ENCODE measurements around the gene SCAI. TPM values are rescaled to one million over a fixed set of nuclear protein-coding genes. Genes with fewer than 3 reads are reported as not detected.

Gene SCAI
- polyA plus RNA-seq (2013, experiment 1 of 2) = 2.6 TPM
- 2.4 TPM for polyA plus RNA-seq (2013, experiment 2 of 2)

DNA sequence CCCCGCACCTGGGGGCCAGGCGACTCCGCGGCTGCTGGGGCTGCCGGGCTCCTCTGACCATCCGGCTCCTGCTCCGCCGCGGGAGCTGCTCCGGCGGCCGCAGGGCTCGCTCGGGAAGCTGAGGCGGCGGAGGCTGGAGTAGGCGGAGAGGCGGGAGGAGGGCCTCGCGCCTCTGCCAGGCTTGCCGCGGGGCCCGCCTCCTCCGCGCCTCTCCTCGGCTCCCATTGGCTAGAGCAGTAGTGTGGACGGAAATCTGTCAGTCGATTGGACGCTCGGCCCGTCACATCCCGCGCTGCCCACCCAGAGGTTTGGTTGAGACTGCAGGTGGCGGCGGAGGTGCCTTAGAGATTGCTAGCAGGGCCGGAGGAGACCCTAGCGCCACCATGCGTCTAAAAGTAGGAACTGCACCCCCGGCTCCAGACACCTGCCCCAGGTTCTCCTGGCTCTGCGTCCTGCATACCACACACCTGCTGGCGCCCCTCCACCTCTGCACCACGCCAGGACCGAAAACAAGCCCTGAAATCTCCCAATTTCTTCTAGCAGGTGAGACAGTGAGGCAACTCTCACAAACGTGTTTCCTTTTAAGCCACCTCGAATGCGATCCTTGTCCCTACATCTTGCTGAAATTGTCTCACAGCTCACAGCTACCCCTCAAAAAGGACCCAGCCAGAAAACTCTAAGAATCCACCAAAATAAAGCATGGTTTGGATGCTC is at the start of gene SCAI:
SCAI (minus strand) TSS at position 152 of the 714 bp plus-strand sequence; CDS start at position 61, 91 bp downstream.
- Histone ChIP-seq H3K4me2 (ENCODE audit: low read length, poor library complexity, severe bottlenecking) (peak within 1 kb of the TSS; percentile 76), H3K27ac (ENCODE audit: low read length, poor library complexity, severe bottlenecking) (no peak within 1 kb of the TSS), H3K27me3 (ENCODE audit: control insufficient read depth in 1 of 2, insufficient read depth in 1 of 2, low read length in 2 of 2) (no peaks in the 10 kb centered on the region), H3K23ac (ENCODE audit: low read length in 2 of 2) (peak within 1 kb of the TSS in 1 of 2 experiments; percentile 24), H4K8ac (ENCODE audit: low read length) (peak within 1 kb of the TSS; percentile 47), H3K36me3 (ENCODE audit: control insufficient read depth in 1 of 2, insufficient read depth in 2 of 2, low read depth in 1 of 2, low read length in 2 of 2) (peaks cover 3 to 5% of the 10 kb centered on the region in 2 experiments), H3K4me3 (ENCODE audit: insufficient read depth in 1 of 2, low read depth in 1 of 2, low read length in 2 of 2) (peak within 1 kb of the TSS; percentile 80 to 83), H4K91ac (ENCODE audit: low read length) (no peak within 1 kb of the TSS), H2BK12ac (ENCODE audit: low read length in 2 of 2) (no peak within 1 kb of the TSS), H2BK5ac (ENCODE audit: low read depth, low read length, poor library complexity, severe bottlenecking) (no peak within 1 kb of the TSS), H3K9me3 (ENCODE audit: control insufficient read depth, low read length) (no peaks in the 10 kb centered on the region), H3K4me1 (ENCODE audit: control insufficient read depth, insufficient read depth, low read depth, low read length) (peaks cover 3% of the 10 kb centered on the region), H3K79me1 (replicated peaks; ENCODE audit: low read length, poor library complexity, severe bottlenecking) (peaks cover 15% of the 10 kb centered on the region), H3K9ac (ENCODE audit: low read length) (peak within 1 kb of the TSS; percentile 79), H2BK120ac (ENCODE audit: low read depth, low read length) (no peak within 1 kb of the TSS), H2AFZ (ENCODE audit: low read depth, low read length) (peak within 1 kb of the TSS; percentile 67), H3K14ac (ENCODE audit: low read length in 2 of 2) (peak within 1 kb of the TSS in 1 of 2 experiments; percentile 48), H3K4ac (ENCODE audit: low read depth in 1 of 2, low read length in 2 of 2) (peak within 1 kb of the TSS in 1 of 2 experiments; percentile 32), H2BK15ac (ENCODE audit: low read depth, poor library complexity, severe bottlenecking) (peak within 1 kb of the TSS; percentile 78), H3K18ac (ENCODE audit: low read depth in 1 of 2, low read length in 2 of 2) (peak within 1 kb of the TSS; percentile 2 to 6), H2AK5ac (ENCODE audit: low read length, severe bottlenecking) (no peak within 1 kb of the TSS)
- under 1% methylated on average over 42 of the region's 46 CpGs for WGBS
- peak; percentile 99 for DNase-seq

DNA sequence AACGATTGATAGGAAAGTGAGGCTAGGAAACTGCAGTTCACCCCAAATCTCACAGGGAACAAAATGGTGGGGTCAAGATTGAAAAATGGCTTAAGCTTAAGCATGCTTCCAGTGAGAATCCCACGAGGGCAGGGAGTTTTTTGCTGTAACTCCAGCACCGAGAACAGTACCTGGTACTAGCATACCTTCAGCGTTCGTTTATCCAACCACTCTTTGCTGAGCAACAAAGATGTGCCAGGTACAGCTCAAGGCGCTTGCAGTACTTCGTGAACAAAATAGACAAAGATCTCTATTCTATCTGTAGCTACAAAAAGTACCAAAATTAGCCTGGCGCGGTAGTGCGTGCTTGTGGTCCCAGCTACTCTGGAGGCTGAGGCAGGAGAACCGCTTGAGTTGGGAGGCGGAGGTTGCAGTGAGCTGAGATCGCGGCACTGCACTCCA is 47.1 kb upstream of the SCAI start:
- peak overlapping the region; percentile 74 for H2AK5ac ChIP-seq (ENCODE audit: low read length, severe bottlenecking)
- H3K36me3 ChIP-seq (ENCODE audit: control insufficient read depth in 1 of 2, insufficient read depth in 2 of 2, low read depth in 1 of 2, low read length in 2 of 2) = no peaks in the 10 kb centered on the region
- H2BK5ac ChIP-seq (ENCODE audit: low read depth, low read length, poor library complexity, severe bottlenecking) = no peak overlapping the region
- H3K27me3 ChIP-seq (ENCODE audit: control insufficient read depth in 1 of 2, insufficient read depth in 1 of 2, low read length in 2 of 2) = no peaks in the 10 kb centered on the region
- no peak overlapping the region for H4K91ac ChIP-seq (ENCODE audit: low read length)
- H4K8ac ChIP-seq (ENCODE audit: low read length) = peak overlapping the region; percentile 29
- H3K9ac ChIP-seq (ENCODE audit: low read length) = peak overlapping the region; percentile 91
- 71% methylated on average over 14 of the region's 14 CpGs for WGBS
- H2BK12ac ChIP-seq (ENCODE audit: low read length in 2 of 2) = no peak overlapping the region
- peak overlapping the region; percentile 55 for H3K27ac ChIP-seq (ENCODE audit: low read length, poor library complexity, severe bottlenecking)
- H3K14ac ChIP-seq (ENCODE audit: low read length in 2 of 2) = no peak overlapping the region
- H2BK120ac ChIP-seq (ENCODE audit: low read depth, low read length) = no peak overlapping the region
- no peak for DNase-seq
- H3K4me2 ChIP-seq (ENCODE audit: low read length, poor library complexity, severe bottlenecking) = peak overlapping the region; percentile 83
- H3K79me1 ChIP-seq (replicated peaks; ENCODE audit: low read length, poor library complexity, severe bottlenecking) = no peaks in the 10 kb centered on the region
- peaks cover 15% of the 10 kb centered on the region for H3K4me1 ChIP-seq (ENCODE audit: control insufficient read depth, insufficient read depth, low read depth, low read length)
- no peak overlapping the region for H3K4ac ChIP-seq (ENCODE audit: low read depth in 1 of 2, low read length in 2 of 2)
- no peaks in the 10 kb centered on the region for H3K9me3 ChIP-seq (ENCODE audit: control insufficient read depth, low read length)
- H3K4me3 ChIP-seq (ENCODE audit: insufficient read depth in 1 of 2, low read depth in 1 of 2, low read length in 2 of 2) = peak overlapping the region in 1 of 2 experiments; percentile 79
- H3K23ac ChIP-seq (ENCODE audit: low read length in 2 of 2) = no peak overlapping the region
- no peak overlapping the region for H3K18ac ChIP-seq (ENCODE audit: low read depth in 1 of 2, low read length in 2 of 2)
- no peak overlapping the region for H2BK15ac ChIP-seq (ENCODE audit: low read depth, poor library complexity, severe bottlenecking)
- H2AFZ ChIP-seq (ENCODE audit: low read depth, low read length) = no peak overlapping the region

DNA sequence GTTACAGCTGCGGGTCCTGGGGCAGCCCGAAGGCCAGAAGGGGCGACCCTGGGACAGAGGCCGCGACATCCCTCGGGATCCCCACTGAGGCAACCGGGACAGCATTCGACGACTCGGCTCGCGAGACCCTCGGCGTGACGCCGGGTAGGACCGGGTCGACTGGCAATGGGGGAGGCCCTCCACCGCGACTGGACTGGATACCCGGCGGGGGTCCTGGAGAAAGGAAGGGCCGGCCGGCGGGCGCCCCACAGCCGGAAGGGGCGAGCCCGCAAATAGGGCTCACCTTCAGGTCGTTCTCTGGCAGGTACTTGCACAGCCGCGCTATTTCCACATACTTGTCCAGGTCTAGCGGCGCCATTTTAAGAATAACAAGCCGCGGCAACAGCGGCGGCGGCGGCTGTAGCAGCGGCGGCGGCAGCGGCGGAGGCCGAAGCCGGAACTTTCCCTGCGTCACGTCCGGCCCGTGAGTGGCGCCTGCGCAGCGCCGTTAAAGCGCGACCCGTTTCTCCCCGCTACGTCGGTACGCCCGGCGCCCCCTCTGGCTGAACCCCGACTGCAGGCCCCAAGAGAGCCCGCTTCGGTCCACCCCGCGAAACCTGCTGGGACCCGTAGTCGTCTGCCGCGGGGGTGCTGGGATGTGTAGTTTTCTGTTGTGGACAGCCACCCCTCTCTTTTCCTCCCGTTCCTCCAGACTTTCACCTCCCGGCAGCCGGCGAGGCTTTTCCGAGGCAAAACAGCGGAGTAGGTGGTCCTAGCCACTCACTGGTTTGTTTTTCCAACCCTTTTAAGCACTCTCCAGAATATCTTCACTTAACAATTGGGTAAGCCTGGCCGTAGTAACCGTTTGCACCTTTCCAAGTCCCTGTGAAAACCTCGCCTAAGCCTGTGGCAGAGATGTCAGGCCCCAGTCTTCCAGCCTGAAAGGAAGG is 46.3 kb upstream of the SCAI start, which contains the start of gene PPP6C:
PPP6C (minus strand) TSS at position 443 of the 929 bp plus-strand sequence; CDS start at position 358, 85 bp downstream.
- DNase-seq = peak; percentile 96
- Histone ChIP-seq H2BK12ac (ENCODE audit: low read length in 2 of 2) (no peak within 1 kb of the TSS), H2BK120ac (ENCODE audit: low read depth, low read length) (peak within 1 kb of the TSS; percentile 11), H3K4me1 (ENCODE audit: control insufficient read depth, insufficient read depth, low read depth, low read length) (peaks cover 15% of the 10 kb centered on the region), H2AK5ac (ENCODE audit: low read length, severe bottlenecking) (peak within 1 kb of the TSS; percentile 74), H3K18ac (ENCODE audit: low read depth in 1 of 2, low read length in 2 of 2) (peak within 1 kb of the TSS; percentile 16 to 82), H3K27ac (ENCODE audit: low read length, poor library complexity, severe bottlenecking) (peak within 1 kb of the TSS; percentile 67), H3K23ac (ENCODE audit: low read length in 2 of 2) (peak within 1 kb of the TSS; percentile 20 to 96), H3K27me3 (ENCODE audit: control insufficient read depth in 1 of 2, insufficient read depth in 1 of 2, low read length in 2 of 2) (no peaks in the 10 kb centered on the region), H3K36me3 (ENCODE audit: control insufficient read depth in 1 of 2, insufficient read depth in 2 of 2, low read depth in 1 of 2, low read length in 2 of 2) (no peaks in the 10 kb centered on the region), H4K91ac (ENCODE audit: low read length) (peak within 1 kb of the TSS; percentile 61), H3K4me2 (ENCODE audit: low read length, poor library complexity, severe bottlenecking) (peak within 1 kb of the TSS; percentile 89), H2BK5ac (ENCODE audit: low read depth, low read length, poor library complexity, severe bottlenecking) (peak within 1 kb of the TSS; percentile 53), H3K9ac (ENCODE audit: low read length) (peak within 1 kb of the TSS; percentile 91), H3K9me3 (ENCODE audit: control insufficient read depth, low read length) (no peaks in the 10 kb centered on the region), H3K4me3 (ENCODE audit: insufficient read depth in 1 of 2, low read depth in 1 of 2, low read length in 2 of 2) (peak within 1 kb of the TSS; percentile 79 to 99), H2AFZ (ENCODE audit: low read depth, low read length) (peak within 1 kb of the TSS; percentile 67), H2BK15ac (ENCODE audit: low read depth, poor library complexity, severe bottlenecking) (no peak within 1 kb of the TSS), H3K4ac (ENCODE audit: low read depth in 1 of 2, low read length in 2 of 2) (peak within 1 kb of the TSS; percentile 75 to 76), H3K79me1 (replicated peaks; ENCODE audit: low read length, poor library complexity, severe bottlenecking) (no peaks in the 10 kb centered on the region), H3K14ac (ENCODE audit: low read length in 2 of 2) (peak within 1 kb of the TSS in 1 of 2 experiments; percentile 64), H4K8ac (ENCODE audit: low read length) (peak within 1 kb of the TSS; percentile 96)
- under 1% methylated on average over 65 of the region's 82 CpGs for WGBS
